HL-60 (cell line): ENCODE results near the gene ZP3.
A peak's percentile ranks its signal among the peaks of the same experiment; 100 is the strongest.
"Not testable (repeated sequence)": the region's sequence is repeated elsewhere in the genome, so short reads cannot be mapped to it uniquely, and the experiment has no call there.

Experiments
- DNase-seq, 2 experiments: peaks; one replicate each; pipeline ENCODE4 v3.0.0-alpha.2; 2010 to 2020; ENCODE audit warnings: low read depth in 1 of 2, low spot score in 1 of 2
- H3K27ac ChIP-seq: fragments of 250-450 bp; sonication (Bioruptor Pico); replicated peaks from 2 replicates; pipeline ENCODE4 v1.5.1; 2020; ENCODE audit warnings: mild to moderate bottlenecking, moderate library complexity
- H3K27me3 ChIP-seq: fragments of 250-450 bp; sonication (Bioruptor Pico); 2 replicates; pipeline ENCODE4 v1.5.1; 2021; ENCODE audit warnings: mild to moderate bottlenecking, moderate library complexity; ENCODE audit not compliant: insufficient read depth, poor library complexity, severe bottlenecking
- H3K4me3 ChIP-seq: replicated peaks from 2 replicates; pipeline ENCODE4 v1.5.1; 2011; ENCODE audit warnings: mild to moderate bottlenecking, control low read depth, low read length; ENCODE audit not compliant: insufficient read depth
- GABPA ChIP-seq: IDR thresholded peaks from 2 replicates; pipeline ENCODE4 v1.6.1; 2012; ENCODE audit warnings: low read depth
- POLR2AphosphoS5 ChIP-seq: IDR thresholded peaks from 2 replicates; pipeline ENCODE4 v1.6.1; 2012; ENCODE audit warnings: low read depth
- SPI1 ChIP-seq: IDR thresholded peaks from 2 replicates; pipeline ENCODE4 v1.6.1; 2012; ENCODE audit warnings: low read depth, mild to moderate bottlenecking, borderline replicate concordance
- TF ChIP-seq, protein P1 (sequence below): IDR thresholded peaks from one replicate; pipeline ENCODE4 v1.5.1; 2011; ENCODE audit warnings: low read length, control low read depth, inconsistent platforms; ENCODE audit not compliant: insufficient read depth
- TF ChIP-seq, protein P2 (sequence below): IDR thresholded peaks from 2 replicates; pipeline ENCODE4 v1.6.1; 2012; ENCODE audit warnings: low read depth; ENCODE audit not compliant: insufficient replicate concordance

The ZP3 gene

DNA sequence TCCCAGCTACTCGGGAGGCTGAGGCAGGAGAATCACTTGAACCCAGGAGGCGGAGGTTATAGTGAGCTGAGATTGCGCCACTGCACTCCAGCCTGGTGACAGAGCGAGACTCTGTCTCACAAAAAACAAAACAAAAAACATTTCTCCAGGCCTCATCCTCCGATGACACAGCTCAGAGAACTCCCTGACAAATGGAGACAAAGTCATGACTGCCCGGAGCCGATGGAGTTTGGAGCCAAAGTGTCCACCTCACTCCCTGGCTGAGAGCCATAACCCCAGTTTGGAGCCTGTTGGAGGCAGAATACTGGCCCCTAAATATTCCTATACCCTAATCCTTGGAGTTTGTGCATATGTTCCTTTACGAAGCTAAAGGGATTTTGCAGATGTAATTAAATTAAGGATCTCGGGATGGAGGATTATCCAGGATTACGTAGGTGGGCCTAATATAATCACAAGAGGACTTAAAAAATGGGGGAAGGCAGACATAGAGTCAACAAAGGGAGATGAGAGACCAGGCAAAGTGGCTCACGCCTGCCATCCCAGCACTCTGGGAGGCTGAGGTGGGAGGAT, 38.0 kb upstream of the ZP3 start:
- Histone ChIP-seq H3K27ac (no peak overlapping the region), H3K27me3 (no peaks in the 10 kb centered on the region), H3K4me3 (no peak overlapping the region)
- TF ChIP-seq, protein P1, sequence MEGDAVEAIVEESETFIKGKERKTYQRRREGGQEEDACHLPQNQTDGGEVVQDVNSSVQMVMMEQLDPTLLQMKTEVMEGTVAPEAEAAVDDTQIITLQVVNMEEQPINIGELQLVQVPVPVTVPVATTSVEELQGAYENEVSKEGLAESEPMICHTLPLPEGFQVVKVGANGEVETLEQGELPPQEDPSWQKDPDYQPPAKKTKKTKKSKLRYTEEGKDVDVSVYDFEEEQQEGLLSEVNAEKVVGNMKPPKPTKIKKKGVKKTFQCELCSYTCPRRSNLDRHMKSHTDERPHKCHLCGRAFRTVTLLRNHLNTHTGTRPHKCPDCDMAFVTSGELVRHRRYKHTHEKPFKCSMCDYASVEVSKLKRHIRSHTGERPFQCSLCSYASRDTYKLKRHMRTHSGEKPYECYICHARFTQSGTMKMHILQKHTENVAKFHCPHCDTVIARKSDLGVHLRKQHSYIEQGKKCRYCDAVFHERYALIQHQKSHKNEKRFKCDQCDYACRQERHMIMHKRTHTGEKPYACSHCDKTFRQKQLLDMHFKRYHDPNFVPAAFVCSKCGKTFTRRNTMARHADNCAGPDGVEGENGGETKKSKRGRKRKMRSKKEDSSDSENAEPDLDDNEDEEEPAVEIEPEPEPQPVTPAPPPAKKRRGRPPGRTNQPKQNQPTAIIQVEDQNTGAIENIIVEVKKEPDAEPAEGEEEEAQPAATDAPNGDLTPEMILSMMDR: no peak
- no peak for TF ChIP-seq GABPA
- TF ChIP-seq, protein P2, sequence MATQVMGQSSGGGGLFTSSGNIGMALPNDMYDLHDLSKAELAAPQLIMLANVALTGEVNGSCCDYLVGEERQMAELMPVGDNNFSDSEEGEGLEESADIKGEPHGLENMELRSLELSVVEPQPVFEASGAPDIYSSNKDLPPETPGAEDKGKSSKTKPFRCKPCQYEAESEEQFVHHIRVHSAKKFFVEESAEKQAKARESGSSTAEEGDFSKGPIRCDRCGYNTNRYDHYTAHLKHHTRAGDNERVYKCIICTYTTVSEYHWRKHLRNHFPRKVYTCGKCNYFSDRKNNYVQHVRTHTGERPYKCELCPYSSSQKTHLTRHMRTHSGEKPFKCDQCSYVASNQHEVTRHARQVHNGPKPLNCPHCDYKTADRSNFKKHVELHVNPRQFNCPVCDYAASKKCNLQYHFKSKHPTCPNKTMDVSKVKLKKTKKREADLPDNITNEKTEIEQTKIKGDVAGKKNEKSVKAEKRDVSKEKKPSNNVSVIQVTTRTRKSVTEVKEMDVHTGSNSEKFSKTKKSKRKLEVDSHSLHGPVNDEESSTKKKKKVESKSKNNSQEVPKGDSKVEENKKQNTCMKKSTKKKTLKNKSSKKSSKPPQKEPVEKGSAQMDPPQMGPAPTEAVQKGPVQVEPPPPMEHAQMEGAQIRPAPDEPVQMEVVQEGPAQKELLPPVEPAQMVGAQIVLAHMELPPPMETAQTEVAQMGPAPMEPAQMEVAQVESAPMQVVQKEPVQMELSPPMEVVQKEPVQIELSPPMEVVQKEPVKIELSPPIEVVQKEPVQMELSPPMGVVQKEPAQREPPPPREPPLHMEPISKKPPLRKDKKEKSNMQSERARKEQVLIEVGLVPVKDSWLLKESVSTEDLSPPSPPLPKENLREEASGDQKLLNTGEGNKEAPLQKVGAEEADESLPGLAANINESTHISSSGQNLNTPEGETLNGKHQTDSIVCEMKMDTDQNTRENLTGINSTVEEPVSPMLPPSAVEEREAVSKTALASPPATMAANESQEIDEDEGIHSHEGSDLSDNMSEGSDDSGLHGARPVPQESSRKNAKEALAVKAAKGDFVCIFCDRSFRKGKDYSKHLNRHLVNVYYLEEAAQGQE: no peak
- TF ChIP-seq SPI1: no peak
- no peak for TF ChIP-seq POLR2AphosphoS5
- no peak for DNase-seq

DNA sequence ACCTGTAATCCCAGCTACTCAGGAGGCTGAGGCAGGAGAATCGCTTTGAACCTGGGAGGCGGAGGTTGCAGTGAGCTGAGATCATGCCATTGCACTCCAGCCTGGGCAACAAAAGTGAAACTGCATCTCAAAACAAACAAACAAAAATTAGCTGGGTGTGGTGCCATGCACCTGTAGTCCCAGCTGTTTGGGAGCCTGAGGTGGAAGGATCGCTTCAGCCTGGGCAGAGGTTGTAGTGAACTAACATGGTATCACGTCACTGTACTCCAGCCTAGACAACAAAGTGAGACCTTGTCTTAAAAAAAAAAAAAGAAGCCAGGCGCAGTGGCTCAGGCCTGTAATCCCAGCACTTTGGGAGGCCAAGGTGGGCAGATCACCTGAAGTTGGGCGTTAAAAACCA, 37.0 kb upstream of the ZP3 start:
- not testable (repeated sequence) for DNase-seq, H3K27ac ChIP-seq, H3K4me3 ChIP-seq, H3K27me3 ChIP-seq

DNA sequence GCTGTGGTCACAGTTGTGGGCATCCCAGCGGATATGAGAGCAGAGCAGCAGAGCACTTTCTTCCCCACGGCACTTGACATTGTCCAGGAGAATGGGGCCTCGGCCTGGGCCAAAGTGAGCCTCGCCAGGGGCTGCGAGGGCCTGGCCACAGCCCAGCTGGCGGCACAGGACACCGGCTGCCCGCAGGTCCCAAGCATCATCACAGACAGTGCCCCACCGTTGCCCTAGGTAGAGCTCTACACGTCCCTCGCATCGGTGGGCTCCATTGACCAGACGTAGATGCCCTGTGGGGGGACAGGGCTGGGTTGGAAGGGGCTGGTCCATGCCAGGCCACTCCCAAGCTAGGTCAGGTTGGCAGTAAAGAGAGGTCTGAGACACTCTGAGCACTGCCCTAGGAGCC, 34.7 kb upstream of the ZP3 start:
- TF ChIP-seq SPI1 (no peak), GABPA (no peak), POLR2AphosphoS5 (no peak)
- TF ChIP-seq, protein P2: no peak
- TF ChIP-seq, protein P1: no peak
- H3K27ac ChIP-seq: no peak overlapping the region

DNA sequence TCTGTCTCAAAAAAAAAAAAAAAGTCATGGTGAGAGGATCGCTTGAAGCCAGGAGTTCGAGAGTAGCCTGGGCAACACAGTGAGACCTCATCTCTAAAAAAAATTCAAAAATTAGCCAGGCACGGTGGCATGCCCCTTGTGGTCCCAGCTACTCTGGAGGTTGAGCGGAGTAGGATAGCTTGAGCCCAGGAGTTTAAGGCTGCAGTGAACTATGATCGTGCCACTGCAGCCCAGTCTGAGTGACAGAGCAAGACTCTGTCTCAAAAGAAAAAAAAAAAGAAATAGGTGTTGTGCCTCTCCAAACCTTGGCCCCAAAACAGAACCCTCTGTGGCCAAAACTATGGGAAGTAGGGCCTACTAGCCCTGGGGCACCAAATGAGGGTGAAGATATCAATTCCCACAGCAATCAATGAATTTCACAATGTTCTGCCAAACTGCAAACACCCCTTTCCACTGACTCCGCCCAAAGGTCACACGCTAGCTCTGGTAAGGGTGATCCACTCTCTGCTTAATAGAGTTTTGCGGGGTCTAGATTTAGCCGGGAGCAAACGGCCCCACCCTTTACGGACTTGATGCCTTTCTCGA, 32.1 kb upstream of the ZP3 start:
- DNase-seq: no peak
- H3K4me3 ChIP-seq: peak overlapping the region; percentile 29
- no peak for TF ChIP-seq SPI1
- TF ChIP-seq, protein P1: no peak
- TF ChIP-seq, protein P2: no peak
- no peak for TF ChIP-seq POLR2AphosphoS5
- no peak for TF ChIP-seq GABPA
- no peaks in the 10 kb centered on the region for H3K27me3 ChIP-seq
- peak overlapping the region; percentile 79 for H3K27ac ChIP-seq

More for the DNA sequence above, 34.7 kb upstream of the ZP3 start:
- Histone ChIP-seq H3K4me3 (no peak overlapping the region), H3K27me3 (no peaks in the 10 kb centered on the region)
- no peak for DNase-seq
